ENCODE measurements around the gene ALDH1L2. TPM values are rescaled to one million over a fixed set of nuclear protein-coding genes. Genes with fewer than 3 reads are reported as not detected.
"Not testable (repeated sequence)": the region's sequence is repeated elsewhere in the genome, so short reads cannot be mapped to it uniquely, and the experiment has no call there.

ALDH1L2 gene
- total RNA-seq, 4 donors from 2014 or later: 4.0 to 8.1 (median 7.1) TPM

DNA sequence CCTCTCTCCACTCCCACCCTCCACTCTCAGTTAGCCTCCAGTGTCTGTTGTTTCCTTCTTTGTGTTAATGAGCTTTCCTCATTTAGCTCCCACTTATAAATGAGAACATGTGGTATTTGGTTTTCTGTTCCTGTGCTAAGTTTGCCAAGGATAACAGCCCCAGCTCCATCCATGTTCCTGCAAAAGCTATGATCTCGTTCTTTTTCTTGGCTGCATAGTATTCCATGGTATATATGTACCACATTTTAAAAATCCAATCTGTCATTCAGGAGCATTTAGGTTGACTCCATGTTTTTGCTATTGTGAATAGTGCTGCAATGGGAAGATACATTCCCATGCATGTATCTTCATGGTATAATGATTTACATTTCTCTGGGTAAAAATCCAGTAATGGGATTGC lies 20.5 kb upstream of the ALDH1L2 start:
- H3K27ac ChIP-seq: no peak overlapping the region
- H3K9me3 ChIP-seq: no peaks in the 10 kb centered on the region
- WGBS, 2 donors (ENCODE audit: low coverage in 1 of 2): 75 to 92% methylated on average over 1 of the region's 1 CpG
- no peaks in the 10 kb centered on the region for H3K27me3 ChIP-seq
- no peak for ATAC-seq
- no peak for TF ChIP-seq EP300 (IDR thresholded peaks at IDR 0.05)
- TF ChIP-seq, protein P1, sequence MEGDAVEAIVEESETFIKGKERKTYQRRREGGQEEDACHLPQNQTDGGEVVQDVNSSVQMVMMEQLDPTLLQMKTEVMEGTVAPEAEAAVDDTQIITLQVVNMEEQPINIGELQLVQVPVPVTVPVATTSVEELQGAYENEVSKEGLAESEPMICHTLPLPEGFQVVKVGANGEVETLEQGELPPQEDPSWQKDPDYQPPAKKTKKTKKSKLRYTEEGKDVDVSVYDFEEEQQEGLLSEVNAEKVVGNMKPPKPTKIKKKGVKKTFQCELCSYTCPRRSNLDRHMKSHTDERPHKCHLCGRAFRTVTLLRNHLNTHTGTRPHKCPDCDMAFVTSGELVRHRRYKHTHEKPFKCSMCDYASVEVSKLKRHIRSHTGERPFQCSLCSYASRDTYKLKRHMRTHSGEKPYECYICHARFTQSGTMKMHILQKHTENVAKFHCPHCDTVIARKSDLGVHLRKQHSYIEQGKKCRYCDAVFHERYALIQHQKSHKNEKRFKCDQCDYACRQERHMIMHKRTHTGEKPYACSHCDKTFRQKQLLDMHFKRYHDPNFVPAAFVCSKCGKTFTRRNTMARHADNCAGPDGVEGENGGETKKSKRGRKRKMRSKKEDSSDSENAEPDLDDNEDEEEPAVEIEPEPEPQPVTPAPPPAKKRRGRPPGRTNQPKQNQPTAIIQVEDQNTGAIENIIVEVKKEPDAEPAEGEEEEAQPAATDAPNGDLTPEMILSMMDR (IDR thresholded peaks at IDR 0.05): no peak
- no peak for TF ChIP-seq POLR2AphosphoS5 (IDR thresholded peaks at IDR 0.05)
- no peak for TF ChIP-seq POLR2A (IDR thresholded peaks at IDR 0.05)
- H3K36me3 ChIP-seq: no peaks in the 10 kb centered on the region
- H3K4me1 ChIP-seq: peaks cover under 1 to 24% (median 2%) of the 10 kb centered on the region in 3 donors
- no peak overlapping the region for H3K4me3 ChIP-seq

DNA sequence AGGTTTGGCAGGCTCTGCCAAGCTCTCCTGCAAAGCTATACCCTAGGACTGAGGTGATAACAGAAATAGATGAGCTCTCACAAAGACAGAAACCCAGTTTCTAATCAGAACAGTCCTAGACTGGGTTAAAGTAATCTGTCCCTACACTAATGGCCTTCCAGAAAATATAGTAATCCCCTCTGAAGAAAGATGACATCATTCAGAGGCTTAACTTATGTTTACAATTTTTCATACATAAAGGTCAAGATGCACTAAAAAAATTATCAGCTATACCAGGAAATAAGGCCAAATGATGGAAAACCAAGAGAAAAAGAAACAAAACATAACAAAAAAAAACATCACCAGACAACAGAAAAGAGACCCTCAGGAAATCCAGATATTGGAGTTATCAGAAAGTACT lies 18.4 kb upstream of the ALDH1L2 start:
- Histone ChIP-seq H3K36me3 (no peaks in the 10 kb centered on the region), H3K4me1 (peaks cover 0 to 9% (median 0%) of the 10 kb centered on the region in 3 donors), H3K27me3 (no peaks in the 10 kb centered on the region), H3K4me3 (no peak overlapping the region), H3K27ac (no peak overlapping the region), H3K9me3 (no peaks in the 10 kb centered on the region)
- ATAC-seq: no peak
- TF ChIP-seq POLR2A (IDR thresholded peaks at IDR 0.05) (no peak), EP300 (IDR thresholded peaks at IDR 0.05) (no peak), POLR2AphosphoS5 (IDR thresholded peaks at IDR 0.05) (no peak)
- TF ChIP-seq, protein P1 (IDR thresholded peaks at IDR 0.05): no peak

DNA sequence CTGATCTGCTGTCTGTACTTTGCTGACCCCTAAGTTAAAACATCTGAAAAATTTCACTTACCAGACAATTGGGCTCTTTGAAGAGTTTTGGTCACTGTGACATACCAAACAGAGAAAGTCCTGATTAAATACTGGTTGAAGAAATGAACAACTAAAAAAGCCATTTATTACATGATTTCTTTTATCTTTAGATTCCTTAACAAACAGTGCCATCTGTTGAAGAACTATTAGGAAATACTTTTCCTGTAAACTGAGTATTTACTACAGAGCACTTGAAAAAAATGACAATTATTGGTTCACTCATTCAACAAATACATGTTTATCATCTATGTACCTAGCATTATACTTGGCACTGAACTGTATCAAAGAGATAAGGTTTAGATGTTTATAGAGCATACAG lies 16.7 kb upstream of the ALDH1L2 start:
- H3K4me1 ChIP-seq: no peaks in the 10 kb centered on the region
- TF ChIP-seq, protein P1 (IDR thresholded peaks at IDR 0.05): no peak
- no peak for TF ChIP-seq POLR2A (IDR thresholded peaks at IDR 0.05)
- TF ChIP-seq EP300 (IDR thresholded peaks at IDR 0.05): no peak
- TF ChIP-seq POLR2AphosphoS5 (IDR thresholded peaks at IDR 0.05): no peak
- no peak for ATAC-seq
- H3K36me3 ChIP-seq: no peaks in the 10 kb centered on the region
- H3K4me3 ChIP-seq: no peak overlapping the region
- no peaks in the 10 kb centered on the region for H3K27me3 ChIP-seq
- H3K9me3 ChIP-seq: no peaks in the 10 kb centered on the region
- no peak overlapping the region for H3K27ac ChIP-seq

DNA sequence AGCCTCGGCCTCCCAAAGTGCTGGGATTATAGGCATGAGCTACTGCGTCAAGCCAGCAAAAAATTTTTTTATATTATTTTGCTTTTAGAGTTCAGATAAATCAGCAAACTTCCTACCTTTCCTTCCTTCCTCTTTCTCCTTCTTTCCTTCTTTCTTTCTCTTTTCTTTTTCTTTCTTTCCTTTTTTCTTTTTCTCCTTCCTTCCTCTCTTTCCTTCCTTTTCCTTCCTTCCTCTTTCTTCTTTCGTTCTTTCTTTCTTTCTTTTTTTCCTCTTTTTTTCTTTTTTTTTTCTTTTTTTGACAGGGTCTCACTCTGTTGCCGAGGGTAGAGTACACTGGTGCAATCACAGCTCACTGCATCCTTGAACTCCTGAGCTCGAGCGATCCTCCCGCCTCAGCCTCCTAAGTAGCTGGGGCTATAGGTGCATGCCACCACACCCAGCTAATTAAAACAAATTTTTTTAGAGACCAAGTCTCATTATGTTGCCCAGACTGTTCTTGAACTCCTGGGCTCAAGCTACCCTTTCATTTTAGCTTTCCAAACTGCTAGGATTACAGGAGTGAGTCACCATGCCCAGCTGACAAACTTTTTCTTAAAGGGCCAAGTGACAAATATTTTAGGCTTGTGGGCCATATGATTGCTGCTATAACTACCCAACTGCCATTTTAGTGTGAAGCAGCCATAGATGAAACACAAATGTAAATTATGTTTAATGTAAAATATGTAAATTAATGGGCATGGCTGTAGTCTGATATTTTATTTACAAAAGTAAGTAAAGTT lies 16.1 kb upstream of the ALDH1L2 start:
- no peaks in the 10 kb centered on the region for H3K27me3 ChIP-seq
- H3K4me3 ChIP-seq: no peak overlapping the region
- no peaks in the 10 kb centered on the region for H3K4me1 ChIP-seq
- WGBS, 2 donors (ENCODE audit: low coverage in 1 of 2): 85 to 95% methylated on average over 6 to 7 of the region's 7 CpGs
- ATAC-seq: no peak
- peaks cover 0 to 3% (median 0%) of the 10 kb centered on the region in 3 donors for H3K9me3 ChIP-seq
- no peaks in the 10 kb centered on the region for H3K36me3 ChIP-seq
- TF ChIP-seq POLR2A (IDR thresholded peaks at IDR 0.05) (no peak), EP300 (IDR thresholded peaks at IDR 0.05) (no peak), POLR2AphosphoS5 (IDR thresholded peaks at IDR 0.05) (no peak)
- TF ChIP-seq, protein P1 (IDR thresholded peaks at IDR 0.05): no peak
- H3K27ac ChIP-seq: no peak overlapping the region

DNA sequence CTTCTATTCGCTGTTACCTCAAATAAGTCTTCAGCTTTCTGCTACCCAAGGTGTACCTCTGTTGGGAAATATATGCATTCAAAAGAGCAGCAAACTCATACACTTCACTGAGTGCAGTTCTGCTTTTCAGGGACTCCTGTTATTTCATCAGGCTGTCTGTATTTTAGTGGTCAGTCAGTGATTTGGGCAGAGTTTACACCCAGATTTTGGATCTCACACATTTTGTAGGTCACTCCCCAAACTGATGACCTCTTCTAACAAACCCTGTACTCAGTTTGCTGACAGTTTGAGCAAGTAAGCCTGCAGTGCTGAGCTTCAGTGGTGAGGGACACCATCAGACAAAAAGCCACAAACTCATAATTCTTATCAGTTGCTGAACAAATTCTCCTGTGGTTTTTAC lies 15.1 kb upstream of the ALDH1L2 start:
- no peaks in the 10 kb centered on the region for H3K27me3 ChIP-seq
- no peak for ATAC-seq
- H3K27ac ChIP-seq: no peak overlapping the region
- no peaks in the 10 kb centered on the region for H3K36me3 ChIP-seq
- peaks cover 0 to 11% (median 0%) of the 10 kb centered on the region in 3 donors for H3K9me3 ChIP-seq
- 75 to 100% methylated on average over 1 of the region's 1 CpG for WGBS, 2 donors (ENCODE audit: low coverage in 1 of 2)
- TF ChIP-seq POLR2AphosphoS5 (IDR thresholded peaks at IDR 0.05) (no peak), EP300 (IDR thresholded peaks at IDR 0.05) (no peak), POLR2A (IDR thresholded peaks at IDR 0.05) (no peak)
- TF ChIP-seq, protein P1 (IDR thresholded peaks at IDR 0.05): no peak
- no peak overlapping the region for H3K4me3 ChIP-seq
- no peaks in the 10 kb centered on the region for H3K4me1 ChIP-seq

DNA sequence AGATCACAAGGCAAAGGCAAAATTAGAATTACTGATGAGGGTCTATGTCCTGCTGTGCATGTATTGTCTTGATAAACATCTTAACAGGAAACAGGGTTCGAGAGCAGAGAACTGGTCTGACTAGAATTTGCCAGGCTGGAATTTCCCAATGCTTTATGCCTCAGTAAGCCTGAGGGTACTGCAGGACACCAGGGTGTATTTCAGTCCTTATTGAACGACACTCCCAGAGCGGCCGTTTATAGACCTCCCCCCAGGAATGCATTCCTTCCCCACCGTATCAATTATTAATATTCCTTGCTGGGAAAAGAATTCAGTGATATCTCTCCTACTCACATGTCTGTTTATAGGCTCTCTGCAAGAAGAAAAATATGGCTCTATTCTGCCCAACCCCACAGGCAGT lies 11.1 kb upstream of the ALDH1L2 start:
- H3K27ac ChIP-seq, ATAC-seq, H3K4me1 ChIP-seq, H3K4me3 ChIP-seq, H3K27me3 ChIP-seq, H3K36me3 ChIP-seq: not testable (repeated sequence)
- 85 to 94% methylated on average over 5 of the region's 5 CpGs for WGBS, 2 donors (ENCODE audit: low coverage in 1 of 2)
- peaks cover 0 to 11% (median 0%) of the 10 kb centered on the region in 3 donors for H3K9me3 ChIP-seq
